Osteoblast (primary cell): Measurements from ENCODE around the gene INPP5A. TPM values are rescaled to one million over a fixed set of nuclear protein-coding genes. Genes with fewer than 3 reads are reported as not detected.

ENCODE experiments used
- DNase-seq: peaks from one replicate; pipeline ENCODE4 v3.0.0; 2011; ENCODE audit warnings: low spot score, mixed read lengths; ENCODE audit not compliant: insufficient read length; ENCODE audit errors: missing footprints
- H2AFZ ChIP-seq: 2 replicates; pipeline ENCODE4 v1.6.0; 2011; ENCODE audit warnings: mild to moderate bottlenecking, low read length
- H3K27ac ChIP-seq: 2 replicates; pipeline ENCODE4 v1.5.1; 2011; ENCODE audit warnings: mild to moderate bottlenecking, low read depth, low read length, moderate library complexity
- H3K27me3 ChIP-seq: 2 replicates; pipeline ENCODE4 v1.6.0; 2012; ENCODE audit warnings: mild to moderate bottlenecking, control low read depth, inconsistent platforms, low read length, moderate library complexity; ENCODE audit not compliant: insufficient read depth
- H3K36me3 ChIP-seq: 2 replicates; pipeline ENCODE4 v1.5.1; 2011; ENCODE audit warnings: mild to moderate bottlenecking, low read length, control low read depth, moderate library complexity; ENCODE audit not compliant: insufficient read depth
- H3K4me1 ChIP-seq: 2 replicates; pipeline ENCODE4 v1.5.1; 2011; ENCODE audit warnings: mild to moderate bottlenecking, low read length, control low read depth, moderate library complexity; ENCODE audit not compliant: insufficient read depth
- H3K4me2 ChIP-seq: 2 replicates; pipeline ENCODE4 v1.6.0; 2011; ENCODE audit warnings: mild to moderate bottlenecking, low read length; ENCODE audit not compliant: insufficient read depth
- H3K4me3 ChIP-seq: fragments of 200-600 bp; sonication (generic); 3 replicates; pipeline ENCODE4 v1.5.1; 2012; ENCODE audit warnings: mild to moderate bottlenecking, low read length, inconsistent platforms; ENCODE audit not compliant: insufficient read depth
- H3K79me2 ChIP-seq: 2 replicates; pipeline ENCODE4 v1.6.0; 2012; ENCODE audit warnings: mild to moderate bottlenecking, low read length, control low read depth, inconsistent platforms; ENCODE audit not compliant: insufficient read depth
- H3K9me3 ChIP-seq: 2 replicates; pipeline ENCODE4 v1.5.1; 2011; ENCODE audit warnings: low read depth, low read length, control low read depth
- H4K20me1 ChIP-seq: 2 replicates; pipeline ENCODE4 v1.6.0; 2012; ENCODE audit warnings: mild to moderate bottlenecking, low read length, control low read depth; ENCODE audit not compliant: insufficient read depth
- total RNA-seq: library from RNA; depleted of rRNA; stranded (reverse); fragments of >200 nt; gene quantifications from 2 replicates; pipeline ENCODE4 v1.2.3, GENCODE V29; 2012
- TF ChIP-seq, protein P1 (sequence below): IDR thresholded peaks from 2 replicates; pipeline ENCODE4 v1.5.1; 2011; ENCODE audit warnings: mild to moderate bottlenecking, low read depth, low read length, moderate library complexity; ENCODE audit errors: extremely low read depth

Gene INPP5A
- total RNA-seq, 1 donor = 22.8 TPM

DNA sequence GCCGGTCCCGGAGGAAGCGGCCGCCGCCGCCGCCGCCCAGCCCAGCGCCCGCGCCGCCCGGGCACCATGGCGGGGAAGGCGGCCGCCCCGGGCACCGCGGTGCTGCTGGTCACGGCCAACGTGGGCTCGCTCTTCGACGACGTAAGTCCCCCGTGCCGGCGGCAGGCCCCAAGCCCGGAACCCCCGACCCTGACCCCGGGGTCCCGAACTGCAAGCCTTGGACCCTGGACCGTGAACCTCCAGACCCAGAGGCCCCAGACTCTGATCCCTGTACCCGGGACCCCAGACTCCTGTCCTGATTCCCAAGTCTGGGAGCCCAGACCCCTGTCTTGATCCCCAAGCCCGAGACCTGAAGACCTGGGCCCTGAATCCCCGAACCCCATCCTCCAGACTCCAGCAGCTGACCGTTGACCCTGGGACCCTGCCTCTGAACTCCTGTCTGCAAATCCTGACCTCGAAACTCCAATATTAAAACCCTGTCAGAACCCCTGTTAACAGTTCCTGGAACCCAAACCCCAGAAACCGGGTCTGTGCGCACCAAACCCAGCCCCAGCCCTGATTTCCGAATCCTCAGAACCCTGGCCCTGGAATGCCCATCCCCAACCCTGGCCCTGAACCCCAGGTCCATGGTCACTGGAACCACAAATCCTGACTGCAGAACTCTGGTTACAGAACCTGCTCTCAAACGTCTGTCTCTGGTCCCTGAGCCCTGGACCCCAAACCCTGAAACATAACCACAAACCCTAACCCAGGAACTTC, 623 bp downstream of the INPP5A start:
- Histone ChIP-seq H3K79me2 (peaks cover 43% of the 10 kb centered on the region), H3K4me3 (peak overlapping the region; percentile 79), H4K20me1 (peaks cover 34% of the 10 kb centered on the region), H3K9me3 (no peaks in the 10 kb centered on the region), H3K4me2 (peak overlapping the region; percentile 96), H3K4me1 (peaks cover 48% of the 10 kb centered on the region), H3K36me3 (no peaks in the 10 kb centered on the region), H3K27ac (peak overlapping the region; percentile 36), H2AFZ (peak overlapping the region; percentile 31), H3K27me3 (no peaks in the 10 kb centered on the region)
- TF ChIP-seq, protein P1, sequence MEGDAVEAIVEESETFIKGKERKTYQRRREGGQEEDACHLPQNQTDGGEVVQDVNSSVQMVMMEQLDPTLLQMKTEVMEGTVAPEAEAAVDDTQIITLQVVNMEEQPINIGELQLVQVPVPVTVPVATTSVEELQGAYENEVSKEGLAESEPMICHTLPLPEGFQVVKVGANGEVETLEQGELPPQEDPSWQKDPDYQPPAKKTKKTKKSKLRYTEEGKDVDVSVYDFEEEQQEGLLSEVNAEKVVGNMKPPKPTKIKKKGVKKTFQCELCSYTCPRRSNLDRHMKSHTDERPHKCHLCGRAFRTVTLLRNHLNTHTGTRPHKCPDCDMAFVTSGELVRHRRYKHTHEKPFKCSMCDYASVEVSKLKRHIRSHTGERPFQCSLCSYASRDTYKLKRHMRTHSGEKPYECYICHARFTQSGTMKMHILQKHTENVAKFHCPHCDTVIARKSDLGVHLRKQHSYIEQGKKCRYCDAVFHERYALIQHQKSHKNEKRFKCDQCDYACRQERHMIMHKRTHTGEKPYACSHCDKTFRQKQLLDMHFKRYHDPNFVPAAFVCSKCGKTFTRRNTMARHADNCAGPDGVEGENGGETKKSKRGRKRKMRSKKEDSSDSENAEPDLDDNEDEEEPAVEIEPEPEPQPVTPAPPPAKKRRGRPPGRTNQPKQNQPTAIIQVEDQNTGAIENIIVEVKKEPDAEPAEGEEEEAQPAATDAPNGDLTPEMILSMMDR = no peak
- DNase-seq = peak; percentile 39

GRCh38 chr10:132538790-132539421, 1.3 kb downstream of the INPP5A start:
- H4K20me1 ChIP-seq = peaks cover 39% of the 10 kb centered on the region
- H3K27ac ChIP-seq = peak overlapping the region; percentile 36
- DNase-seq = peak; percentile 77
- H3K4me2 ChIP-seq = peak overlapping the region; percentile 96
- peaks cover 3% of the 10 kb centered on the region for H3K36me3 ChIP-seq
- H3K9me3 ChIP-seq = no peaks in the 10 kb centered on the region
- TF ChIP-seq, protein P1 = no peak
- H3K79me2 ChIP-seq = peaks cover 50% of the 10 kb centered on the region
- H3K4me1 ChIP-seq = peaks cover 42% of the 10 kb centered on the region
- no peak overlapping the region for H2AFZ ChIP-seq
- H3K27me3 ChIP-seq = no peaks in the 10 kb centered on the region
- H3K4me3 ChIP-seq = peak overlapping the region; percentile 79

GRCh38 chr10:132539431-132539839, 1.8 kb downstream of the INPP5A start:
- Histone ChIP-seq H3K4me1 (peaks cover 39% of the 10 kb centered on the region), H2AFZ (no peak overlapping the region), H3K27me3 (no peaks in the 10 kb centered on the region), H4K20me1 (peaks cover 44% of the 10 kb centered on the region), H3K36me3 (peaks cover 3% of the 10 kb centered on the region), H3K9me3 (no peaks in the 10 kb centered on the region), H3K4me3 (peak overlapping the region; percentile 79), H3K4me2 (peak overlapping the region; percentile 96), H3K79me2 (peaks cover 55% of the 10 kb centered on the region), H3K27ac (peak overlapping the region; percentile 36)
- TF ChIP-seq, protein P1 = no peak
- DNase-seq = peak; percentile 80

DNA sequence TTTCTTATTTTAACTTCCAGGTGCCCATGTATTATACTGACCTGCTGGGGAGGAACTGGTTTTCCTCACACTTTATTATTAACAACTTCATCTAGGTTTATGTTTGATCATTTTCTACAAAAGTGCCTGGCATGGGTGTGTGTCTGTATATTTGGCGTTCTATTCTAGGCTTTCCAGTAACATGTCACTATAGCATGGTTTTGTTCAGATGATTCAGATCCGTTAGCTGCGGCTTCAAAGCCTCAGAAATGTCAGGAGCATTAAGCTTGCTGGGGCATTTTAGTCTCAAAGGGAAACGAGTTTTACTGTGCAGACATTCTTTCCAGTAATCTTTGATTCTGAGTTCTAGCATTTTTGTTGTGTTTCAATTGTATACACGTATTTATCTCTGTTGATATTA, 2.3 kb downstream of the INPP5A start:
- Histone ChIP-seq H4K20me1 (peaks cover 49% of the 10 kb centered on the region), H3K4me1 (peaks cover 39% of the 10 kb centered on the region), H3K36me3 (peaks cover 3% of the 10 kb centered on the region), H3K27ac (peak overlapping the region; percentile 36), H3K27me3 (no peaks in the 10 kb centered on the region), H3K4me3 (peak overlapping the region; percentile 27), H3K9me3 (no peaks in the 10 kb centered on the region), H3K4me2 (peak overlapping the region; percentile 96), H3K79me2 (peaks cover 59% of the 10 kb centered on the region), H2AFZ (no peak overlapping the region)
- peak; percentile 93 for DNase-seq
- TF ChIP-seq, protein P1 = no peak
